Measurements from ENCODE around the gene RAB3GAP1.
A peak's percentile ranks its signal among the peaks of the same experiment; 100 is the strongest.
"Not testable (repeated sequence)": the region's sequence is repeated elsewhere in the genome, so short reads cannot be mapped to it uniquely, and the experiment has no call there.

Gene RAB3GAP1

GRCh38 chr2:135055182-135055786 is 3.2 kb downstream of the RAB3GAP1 start:
- DNase-seq, result no peak

- DNase-seq, result no peak
These were observed 4.7 kb downstream of the RAB3GAP1 start for GRCh38 chr2:135056790-135057189.

- DNase-seq, result no peak
These were observed 7.5 kb downstream of the RAB3GAP1 start for GRCh38 chr2:135059577-135059976.

- no peak for DNase-seq
These were observed 11.1 kb downstream of the RAB3GAP1 start for GRCh38 chr2:135063210-135063609.

GRCh38 chr2:135064149-135064548 is 12.1 kb downstream of the RAB3GAP1 start:
- no peak for DNase-seq

GRCh38 chr2:135066710-135067109 is 14.6 kb downstream of the RAB3GAP1 start:
- DNase-seq, result no peak

- peak in 2 of 3 experiments; percentile 11 to 13 for DNase-seq
These were observed 20.3 kb downstream of the RAB3GAP1 start for GRCh38 chr2:135072125-135072997.

GRCh38 chr2:135074216-135074615 is 22.1 kb downstream of the RAB3GAP1 start:
- DNase-seq, result no peak

GRCh38 chr2:135076556-135076955 is 24.5 kb downstream of the RAB3GAP1 start:
- DNase-seq, result no peak

- no peak for DNase-seq
These were observed 26.3 kb downstream of the RAB3GAP1 start for GRCh38 chr2:135078417-135078816.

- no peak for DNase-seq
These were observed 34.1 kb downstream of the RAB3GAP1 start for GRCh38 chr2:135086222-135086621.

GRCh38 chr2:135089597-135089996 is 37.5 kb downstream of the RAB3GAP1 start:
- DNase-seq, result not testable (repeated sequence)

GRCh38 chr2:135091681-135092080 is 39.6 kb downstream of the RAB3GAP1 start:
- no peak for DNase-seq

- no peak for DNase-seq
These were observed 41.1 kb downstream of the RAB3GAP1 start for GRCh38 chr2:135093193-135093592.

- DNase-seq, result peak in 2 of 3 experiments; percentile 55 to 88
These were observed 41.7 kb downstream of the RAB3GAP1 start for GRCh38 chr2:135093670-135094330.

GRCh38 chr2:135094508-135094907 is 42.4 kb downstream of the RAB3GAP1 start:
- DNase-seq, result no peak

GRCh38 chr2:135095591-135095990 is 43.5 kb downstream of the RAB3GAP1 start:
- no peak for DNase-seq

GRCh38 chr2:135096665-135097446 is 44.8 kb downstream of the RAB3GAP1 start:
- no peak for DNase-seq

GRCh38 chr2:135097532-135098231 is 45.6 kb downstream of the RAB3GAP1 start:
- no peak for DNase-seq

- no peak for DNase-seq
These were observed 47.9 kb downstream of the RAB3GAP1 start for GRCh38 chr2:135099802-135100483.

- no peak for DNase-seq
These were observed 51.8 kb downstream of the RAB3GAP1 start for GRCh38 chr2:135103843-135104242.
